ENCODE data around the gene PSD2. TPM values are rescaled to one million over a fixed set of nuclear protein-coding genes. Genes with fewer than 3 reads are reported as not detected.

The PSD2 gene
- total RNA-seq, 4 donors from 2014 or later = 0.30 to 0.76 TPM; not detected in 2

- Histone ChIP-seq H3K27ac (peak overlapping the region; percentile 47 to 83), H3K4me1 (peaks cover 0 to 3% of the 10 kb centered on the region in 2 donors), H3K27me3 (no peaks in the 10 kb centered on the region), H3K36me3 (no peaks in the 10 kb centered on the region), H3K9me3 (no peaks in the 10 kb centered on the region), H3K4me3 (peak overlapping the region; percentile 14 to 67)
- DNase-seq = peak; percentile 46 to 67
- TF ChIP-seq POLR2A (IDR thresholded peaks at IDR 0.05) (peak in 1 of 2 donors; percentile 38), CTCF (IDR thresholded peaks at IDR 0.05) (peak in 2 of 4 experiments; percentile 6 to 17)
- intact Hi-C loops (cut with DNase I; ENCODE audit: low total_unique reads) = no loop called here
Observed at GRCh38 chr5:139847790-139848507, 52.3 kb downstream of the PSD2 start.

- H3K9me3 ChIP-seq = no peaks in the 10 kb centered on the region
- peaks cover 0 to 3% of the 10 kb centered on the region in 2 donors for H3K4me1 ChIP-seq
- intact Hi-C loops (cut with DNase I; ENCODE audit: low total_unique reads) = no loop called here
- no peaks in the 10 kb centered on the region for H3K27me3 ChIP-seq
- H3K36me3 ChIP-seq = no peaks in the 10 kb centered on the region
- peak overlapping the region; percentile 47 to 83 for H3K27ac ChIP-seq
- TF ChIP-seq POLR2A (IDR thresholded peaks at IDR 0.05) = no peak
- no peak for TF ChIP-seq CTCF (IDR thresholded peaks at IDR 0.05)
- peak overlapping the region; percentile 14 to 67 for H3K4me3 ChIP-seq
- peak; percentile 21 to 40 for DNase-seq
Observed at GRCh38 chr5:139848508-139849100, 53.0 kb downstream of the PSD2 start.

GRCh38 chr5:139849501-139849900, 53.9 kb downstream of the PSD2 start:
- DNase-seq = no peak
- intact Hi-C loops (cut with DNase I; ENCODE audit: low total_unique reads) = no loop called here

GRCh38 chr5:139849942-139850341, 54.3 kb downstream of the PSD2 start:
- DNase-seq = no peak
- Histone ChIP-seq H3K27ac (no peak overlapping the region), H3K36me3 (no peaks in the 10 kb centered on the region), H3K4me1 (peaks cover 0 to 3% of the 10 kb centered on the region in 2 donors), H3K9me3 (no peaks in the 10 kb centered on the region), H3K4me3 (no peak overlapping the region), H3K27me3 (no peaks in the 10 kb centered on the region)
- intact Hi-C loops (cut with DNase I; ENCODE audit: low total_unique reads) = no loop called here
- no peak for TF ChIP-seq POLR2A (IDR thresholded peaks at IDR 0.05)
- no peak for TF ChIP-seq CTCF (IDR thresholded peaks at IDR 0.05)

More at GRCh38 chr5:139849501-139849900, 53.9 kb downstream of the PSD2 start:
- Histone ChIP-seq H3K27ac (no peak overlapping the region), H3K36me3 (no peaks in the 10 kb centered on the region), H3K27me3 (no peaks in the 10 kb centered on the region), H3K9me3 (no peaks in the 10 kb centered on the region), H3K4me1 (peaks cover 0 to 3% of the 10 kb centered on the region in 2 donors), H3K4me3 (no peak overlapping the region)
- TF ChIP-seq POLR2A (IDR thresholded peaks at IDR 0.05) = no peak
- TF ChIP-seq CTCF (IDR thresholded peaks at IDR 0.05) = no peak

- TF ChIP-seq POLR2A (IDR thresholded peaks at IDR 0.05) (no peak), CTCF (IDR thresholded peaks at IDR 0.05) (no peak)
- no peak overlapping the region for H3K4me3 ChIP-seq
- peaks cover 0 to 3% of the 10 kb centered on the region in 2 donors for H3K4me1 ChIP-seq
- H3K27me3 ChIP-seq = no peaks in the 10 kb centered on the region
- no peak overlapping the region for H3K27ac ChIP-seq
- no peak for DNase-seq
- no peaks in the 10 kb centered on the region for H3K36me3 ChIP-seq
- intact Hi-C loops (cut with DNase I; ENCODE audit: low total_unique reads) = no loop called here
- no peaks in the 10 kb centered on the region for H3K9me3 ChIP-seq
Observed at GRCh38 chr5:139850423-139851016, 54.9 kb downstream of the PSD2 start.
